ENCODE results near the gene KREMEN1. TPM values are rescaled to one million over a fixed set of nuclear protein-coding genes. Genes with fewer than 3 reads are reported as not detected.

KREMEN1 gene
- total and polyA plus RNA-seq, 8 donors: 5.4 to 34.5 (median 11.6) TPM

GRCh38 chr22:29050457-29050856 lies 22.4 kb upstream of the KREMEN1 start:
- DNase-seq: no peak
- Histone ChIP-seq H3K27ac (no peak overlapping the region), H3K4me1 (peaks cover 0 to 4% (median 2%) of the 10 kb centered on the region in 4 donors), H3K9me3 (no peaks in the 10 kb centered on the region), H3K4me3 (no peak overlapping the region), H3K27me3 (no peaks in the 10 kb centered on the region), H3K36me3 (peaks cover 22 to 59% (median 54%) of the 10 kb centered on the region in 4 donors)
- intact Hi-C loops (cut with DNase I; ENCODE audit: low total_unique reads): no loop called here
- WGBS, 5 donors: 92 to 96% (median 92%) methylated on average over 15 to 24 of the region's 24 CpGs
- no peak for TF ChIP-seq EP300 (IDR thresholded peaks at IDR 0.05)
- TF ChIP-seq CTCF (IDR thresholded peaks at IDR 0.05): no peak
- no peak for TF ChIP-seq POLR2A (IDR thresholded peaks at IDR 0.05)
- no peak for TF ChIP-seq POLR2AphosphoS5 (IDR thresholded peaks at IDR 0.05)

GRCh38 chr22:29053048-29053702 lies 19.7 kb upstream of the KREMEN1 start:
- no peak overlapping the region for H3K4me3 ChIP-seq
- TF ChIP-seq POLR2AphosphoS5 (IDR thresholded peaks at IDR 0.05) (no peak), CTCF (IDR thresholded peaks at IDR 0.05) (no peak), EP300 (IDR thresholded peaks at IDR 0.05) (no peak), POLR2A (IDR thresholded peaks at IDR 0.05) (no peak)
- no peaks in the 10 kb centered on the region for H3K27me3 ChIP-seq
- intact Hi-C loops (cut with DNase I; ENCODE audit: low total_unique reads): no loop called here
- no peak overlapping the region for H3K27ac ChIP-seq
- peaks cover 16 to 32% (median 28%) of the 10 kb centered on the region in 4 donors for H3K36me3 ChIP-seq
- no peaks in the 10 kb centered on the region for H3K9me3 ChIP-seq
- no peak for DNase-seq
- peaks cover 0 to 4% (median 2%) of the 10 kb centered on the region in 4 donors for H3K4me1 ChIP-seq
- WGBS, 5 donors: 91 to 96% (median 94%) methylated on average over 8 of the region's 8 CpGs

- H3K9me3 ChIP-seq: no peaks in the 10 kb centered on the region
- no peak overlapping the region for H3K27ac ChIP-seq
- H3K27me3 ChIP-seq: no peaks in the 10 kb centered on the region
- peaks cover 0 to 3% (median 1%) of the 10 kb centered on the region in 4 donors for H3K4me1 ChIP-seq
- WGBS, 5 donors: 79 to 87% (median 85%) methylated on average over 9 to 10 of the region's 10 CpGs
- no peak overlapping the region for H3K4me3 ChIP-seq
- no peak for DNase-seq
- peaks cover 13 to 20% (median 17%) of the 10 kb centered on the region in 4 donors for H3K36me3 ChIP-seq
- TF ChIP-seq EP300 (IDR thresholded peaks at IDR 0.05): no peak
- TF ChIP-seq CTCF (IDR thresholded peaks at IDR 0.05): no peak
- no peak for TF ChIP-seq POLR2A (IDR thresholded peaks at IDR 0.05)
- no peak for TF ChIP-seq POLR2AphosphoS5 (IDR thresholded peaks at IDR 0.05)
- intact Hi-C loops (cut with DNase I; ENCODE audit: low total_unique reads): no loop called here
Observed at GRCh38 chr22:29054251-29054767, 18.5 kb upstream of the KREMEN1 start.

GRCh38 chr22:29055192-29055830 lies 17.5 kb upstream of the KREMEN1 start:
- intact Hi-C loops (cut with DNase I; ENCODE audit: low total_unique reads): no loop called here
- WGBS, 5 donors: 73 to 76% (median 75%) methylated on average over 14 of the region's 14 CpGs
- no peak overlapping the region for H3K27ac ChIP-seq

More at GRCh38 chr22:29055192-29055830, 17.5 kb upstream of the KREMEN1 start:
- Histone ChIP-seq H3K9me3 (no peaks in the 10 kb centered on the region), H3K4me1 (no peaks in the 10 kb centered on the region), H3K36me3 (peaks cover 3 to 10% (median 7%) of the 10 kb centered on the region in 4 donors), H3K27me3 (no peaks in the 10 kb centered on the region), H3K4me3 (no peak overlapping the region)
- DNase-seq: no peak
- no peak for TF ChIP-seq POLR2AphosphoS5 (IDR thresholded peaks at IDR 0.05)
- no peak for TF ChIP-seq CTCF (IDR thresholded peaks at IDR 0.05)
- TF ChIP-seq POLR2A (IDR thresholded peaks at IDR 0.05): no peak
- TF ChIP-seq EP300 (IDR thresholded peaks at IDR 0.05): no peak
